NOMO-1 treated with dmso at 0.1 percent for 144 hours (cell line): ENCODE measurements around the gene PRUNE2.

Source experiments
- DNase-seq: peaks from one replicate; lab custom pipeline; 2025; ENCODE audit not compliant: unreplicated experiment; lab: John Stamatoyannopoulos, UW

The PRUNE2 gene

GRCh38 chr9:76904661-76905457 lies 1.1 kb downstream of the PRUNE2 start:
- DNase-seq, result no peak

GRCh38 chr9:76902395-76902794 lies 3.5 kb downstream of the PRUNE2 start:
- no peak for DNase-seq

- no peak for DNase-seq
Measured at GRCh38 chr9:76901801-76902200, 4.1 kb downstream of the PRUNE2 start.

GRCh38 chr9:76900884-76901440 lies 5.0 kb downstream of the PRUNE2 start:
- DNase-seq, result no peak

GRCh38 chr9:76898786-76899185 lies 7.1 kb downstream of the PRUNE2 start:
- DNase-seq, result no peak

GRCh38 chr9:76897804-76898525 lies 7.9 kb downstream of the PRUNE2 start:
- DNase-seq, result no peak

GRCh38 chr9:76896035-76896434 lies 9.9 kb downstream of the PRUNE2 start:
- no peak for DNase-seq

- DNase-seq, result no peak
Measured at GRCh38 chr9:76895186-76895585, 10.7 kb downstream of the PRUNE2 start.

GRCh38 chr9:76894198-76894597 lies 11.7 kb downstream of the PRUNE2 start:
- DNase-seq, result no peak

- no peak for DNase-seq
Measured at GRCh38 chr9:76893395-76893932, 12.4 kb downstream of the PRUNE2 start.

GRCh38 chr9:76891874-76892273 lies 14.0 kb downstream of the PRUNE2 start:
- DNase-seq, result no peak

GRCh38 chr9:76891279-76891678 lies 14.6 kb downstream of the PRUNE2 start:
- DNase-seq, result no peak

GRCh38 chr9:76887951-76888350 lies 18.0 kb downstream of the PRUNE2 start:
- DNase-seq, result no peak

GRCh38 chr9:76887003-76887821 lies 18.7 kb downstream of the PRUNE2 start:
- no peak for DNase-seq

- no peak for DNase-seq
Measured at GRCh38 chr9:76886318-76886717, 19.6 kb downstream of the PRUNE2 start.

- DNase-seq, result no peak
Measured at GRCh38 chr9:76884823-76885222, 21.1 kb downstream of the PRUNE2 start.

GRCh38 chr9:76883341-76883855 lies 22.5 kb downstream of the PRUNE2 start:
- no peak for DNase-seq

- no peak for DNase-seq
Measured at GRCh38 chr9:76882686-76883085, 23.2 kb downstream of the PRUNE2 start.

- no peak for DNase-seq
Measured at GRCh38 chr9:76880210-76880609, 25.7 kb downstream of the PRUNE2 start.

- DNase-seq, result no peak
Measured at GRCh38 chr9:76878933-76879332, 27.0 kb downstream of the PRUNE2 start.

- DNase-seq, result no peak
Measured at GRCh38 chr9:76877961-76878360, 28.0 kb downstream of the PRUNE2 start.
